SKM-1 (cell line): Measurements from ENCODE around the gene EME2.

Experiments used
- DNase-seq: peaks from one replicate; lab custom pipeline; 2025; ENCODE audit not compliant: unreplicated experiment; lab: John Stamatoyannopoulos, UW

The EME2 gene

GRCh38 chr16:1817716-1818115 lies 45.1 kb downstream of the EME2 start:
- DNase-seq, result no peak

GRCh38 chr16:1818204-1818872 lies 45.7 kb downstream of the EME2 start:
- no peak for DNase-seq

DNA sequence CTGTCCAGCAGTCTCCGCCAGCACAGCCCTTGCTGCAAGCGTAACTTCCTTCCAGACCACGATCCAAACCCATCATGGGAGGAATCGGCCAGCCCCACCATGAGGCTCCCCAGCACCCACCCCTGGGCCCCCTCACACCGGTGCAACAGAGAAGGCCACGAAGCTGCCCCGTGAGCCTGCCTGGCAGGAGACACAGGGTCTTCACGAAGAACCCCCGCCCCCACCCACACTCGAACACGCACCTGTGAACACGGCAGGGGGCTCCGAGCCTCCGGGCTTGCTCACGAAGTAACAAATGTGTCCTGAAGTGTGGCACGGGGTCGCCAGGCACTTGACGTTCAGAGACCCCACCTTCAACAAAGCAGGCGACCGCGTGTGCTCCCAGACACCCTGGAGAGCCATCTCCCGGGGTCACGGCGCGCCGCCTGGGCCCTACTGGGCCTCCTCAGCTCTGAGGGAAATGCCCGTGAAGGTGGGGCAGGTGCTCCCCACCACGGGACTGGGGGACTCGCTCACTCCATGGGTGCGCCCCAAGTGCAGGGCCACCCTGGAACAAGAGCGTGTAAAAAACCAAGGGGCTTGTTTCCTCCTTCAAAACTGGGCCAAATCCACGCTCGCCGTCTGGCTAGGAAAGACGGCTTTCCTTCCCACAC lies 46.4 kb downstream of the EME2 start:
- DNase-seq, result no peak

GRCh38 chr16:1819611-1820010 lies 47.0 kb downstream of the EME2 start:
- no peak for DNase-seq

- no peak for DNase-seq
Measured at GRCh38 chr16:1820096-1820945, 47.7 kb downstream of the EME2 start.

DNA sequence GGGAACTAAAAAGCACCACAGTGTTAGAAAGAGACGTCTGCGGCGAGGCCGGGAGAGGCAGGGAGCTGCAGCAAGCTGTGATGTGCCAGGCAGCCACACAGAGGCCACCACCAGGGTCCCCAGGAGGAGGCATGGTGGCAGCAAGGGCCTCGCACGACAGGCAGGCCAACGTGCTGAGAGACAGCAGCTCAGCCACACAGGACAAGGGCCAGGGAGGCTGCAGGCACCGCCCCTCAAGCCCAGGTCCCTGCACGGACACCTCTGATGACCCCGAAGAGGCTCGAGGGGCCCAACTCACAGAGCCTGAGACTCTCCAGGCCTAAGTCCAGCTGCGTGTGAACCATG lies 48.3 kb downstream of the EME2 start:
- DNase-seq, result no peak

GRCh38 chr16:1821861-1822611 lies 49.4 kb downstream of the EME2 start:
- no peak for DNase-seq

GRCh38 chr16:1822801-1823200 lies 50.2 kb downstream of the EME2 start:
- DNase-seq, result no peak

DNA sequence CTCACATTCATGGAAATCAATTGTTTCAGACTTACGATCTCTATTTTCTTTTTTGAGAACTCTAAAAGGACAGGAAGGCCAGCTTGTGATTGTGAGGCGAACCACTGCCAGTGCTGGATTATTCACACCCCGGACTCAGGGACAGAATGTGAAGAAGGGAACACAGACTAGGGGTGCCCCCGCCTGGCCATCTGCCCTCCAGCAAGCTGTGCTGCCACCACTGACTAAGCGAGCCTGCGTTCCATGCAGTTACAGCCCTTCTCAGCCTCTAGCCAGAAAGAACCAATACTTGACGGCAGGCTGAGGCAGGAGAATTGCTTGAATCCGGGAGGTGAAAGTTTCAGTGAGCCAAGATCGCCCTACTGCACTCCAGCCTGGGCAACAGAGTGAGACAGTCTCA lies 51.2 kb downstream of the EME2 start:
- DNase-seq, result no peak

- no peak for DNase-seq
Measured at GRCh38 chr16:1825381-1825863, 52.8 kb downstream of the EME2 start.
